ENCODE measurements around the gene IFNA13. TPM values are rescaled to one million over a fixed set of nuclear protein-coding genes. Genes with fewer than 3 reads are reported as not detected.

The IFNA13 gene
- total RNA-seq, 4 donors from 2014 or later, result not detected

DNA sequence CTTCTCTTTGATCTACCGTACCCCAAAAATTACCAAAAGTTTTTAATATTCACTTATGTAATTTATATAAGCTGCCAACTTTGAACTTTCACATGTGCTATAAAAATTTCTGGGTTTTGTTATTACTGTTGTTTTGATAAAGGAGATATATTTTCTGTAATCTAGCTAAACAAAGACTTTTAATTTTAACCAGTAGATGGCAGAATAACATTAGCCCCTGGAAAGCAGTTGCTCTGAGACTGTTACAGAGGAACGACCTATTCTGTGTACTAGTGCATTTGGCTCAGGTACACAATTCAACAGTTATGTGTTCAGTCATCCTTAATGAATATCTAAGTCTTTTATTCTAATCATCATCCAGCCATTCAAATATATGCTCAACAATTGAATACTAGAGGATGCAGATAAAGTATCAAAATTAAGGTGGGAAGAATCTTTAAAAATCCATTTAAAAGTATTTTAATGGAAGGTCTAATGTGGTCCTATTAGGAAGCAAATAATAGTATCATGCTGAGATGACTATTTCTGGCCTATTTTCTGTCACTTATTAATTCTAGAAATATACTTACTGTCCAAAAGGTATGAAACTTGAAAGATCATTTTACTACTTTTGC, 41.2 kb downstream of the IFNA13 start:
- intact Hi-C loops (cut with DNase I), result no loop called here
- Histone ChIP-seq H3K9me3 (no peaks in the 10 kb centered on the region), H3K27ac (replicated peaks in 1 of 4) (no peak overlapping the region), H3K27me3 (no peaks in the 10 kb centered on the region), H3K36me3 (peaks cover 0 to 29% (median 21%) of the 10 kb centered on the region in 4 donors), H3K4me1 (peaks cover 21 to 54% (median 51%) of the 10 kb centered on the region in 4 donors), H3K4me3 (no peak overlapping the region)
- WGBS, result 29% methylated on average over 2 of the region's 2 CpGs
- TF ChIP-seq POLR2A (IDR thresholded peaks at IDR 0.05; ENCODE audit: low read depth) (no peak), EP300 (IDR thresholded peaks at IDR 0.05) (no peak), POLR2AphosphoS5 (IDR thresholded peaks at IDR 0.05) (no peak), CTCF (IDR thresholded peaks at IDR 0.05) (peak; percentile 59 to 70 (median 68))
- DNase-seq (ENCODE audit: extremely low spot score), result no peak

DNA sequence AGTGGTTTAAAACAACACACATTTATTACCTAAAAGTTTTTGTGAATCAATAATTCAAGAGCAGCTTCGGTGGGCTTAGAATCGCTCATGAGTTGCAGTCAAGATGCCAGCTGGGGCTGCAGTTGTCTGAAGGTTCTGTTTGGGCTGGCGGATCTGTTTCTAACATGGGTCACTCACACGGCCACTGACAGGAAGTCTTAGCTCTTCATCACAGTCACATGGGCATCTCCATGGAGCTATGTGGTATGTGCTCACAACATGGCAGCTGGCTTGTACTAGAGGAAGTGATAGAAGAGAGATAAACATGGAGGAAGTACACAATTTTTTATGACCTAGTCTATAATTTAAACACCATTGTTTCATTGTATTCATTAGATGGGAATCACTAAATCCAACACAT, 43.8 kb downstream of the IFNA13 start:
- TF ChIP-seq POLR2A (IDR thresholded peaks at IDR 0.05; ENCODE audit: low read depth) (no peak), POLR2AphosphoS5 (IDR thresholded peaks at IDR 0.05) (no peak)
- Histone ChIP-seq H3K4me1 (peaks cover 4 to 30% (median 26%) of the 10 kb centered on the region in 4 donors), H3K27me3 (no peaks in the 10 kb centered on the region), H3K4me3 (no peak overlapping the region), H3K27ac (replicated peaks in 1 of 4) (no peak overlapping the region), H3K9me3 (no peaks in the 10 kb centered on the region), H3K36me3 (peaks cover 0 to 37% (median 26%) of the 10 kb centered on the region in 4 donors)
- DNase-seq (ENCODE audit: extremely low spot score), result no peak
- intact Hi-C loops (cut with DNase I), result no loop called here
- 82% methylated on average over 4 of the region's 4 CpGs for WGBS

GRCh38 chr9:21322911-21323461, 44.9 kb downstream of the IFNA13 start:
- no peak overlapping the region for H3K4me3 ChIP-seq
- peaks cover 3 to 25% (median 18%) of the 10 kb centered on the region in 4 donors for H3K4me1 ChIP-seq
- intact Hi-C loops (cut with DNase I), result no loop called here
- H3K9me3 ChIP-seq, result no peaks in the 10 kb centered on the region
- no peak for DNase-seq (ENCODE audit: extremely low spot score)
- peaks cover 0 to 37% (median 26%) of the 10 kb centered on the region in 4 donors for H3K36me3 ChIP-seq
- TF ChIP-seq CTCF (IDR thresholded peaks at IDR 0.05), result no peak
- no peak overlapping the region for H3K27ac ChIP-seq (replicated peaks in 1 of 4)
- WGBS, result 86% methylated on average over 5 of the region's 5 CpGs
- H3K27me3 ChIP-seq, result no peaks in the 10 kb centered on the region

- H3K9me3 ChIP-seq, result no peaks in the 10 kb centered on the region
- intact Hi-C loops (cut with DNase I), result no loop called here
- 77% methylated on average over 2 of the region's 2 CpGs for WGBS
- no peak overlapping the region for H3K27ac ChIP-seq (replicated peaks in 1 of 4)
- TF ChIP-seq EP300 (IDR thresholded peaks at IDR 0.05), result no peak
- no peak for TF ChIP-seq CTCF (IDR thresholded peaks at IDR 0.05)
- no peak for TF ChIP-seq POLR2A (IDR thresholded peaks at IDR 0.05; ENCODE audit: low read depth)
- TF ChIP-seq POLR2AphosphoS5 (IDR thresholded peaks at IDR 0.05), result no peak
- peaks cover 0 to 37% (median 26%) of the 10 kb centered on the region in 4 donors for H3K36me3 ChIP-seq
- peaks cover 7 to 27% (median 20%) of the 10 kb centered on the region in 4 donors for H3K4me1 ChIP-seq
- no peak overlapping the region for H3K4me3 ChIP-seq
- no peaks in the 10 kb centered on the region for H3K27me3 ChIP-seq
- no peak for DNase-seq (ENCODE audit: extremely low spot score)
Observed at GRCh38 chr9:21320465-21320864, 47.4 kb downstream of the IFNA13 start.

DNA sequence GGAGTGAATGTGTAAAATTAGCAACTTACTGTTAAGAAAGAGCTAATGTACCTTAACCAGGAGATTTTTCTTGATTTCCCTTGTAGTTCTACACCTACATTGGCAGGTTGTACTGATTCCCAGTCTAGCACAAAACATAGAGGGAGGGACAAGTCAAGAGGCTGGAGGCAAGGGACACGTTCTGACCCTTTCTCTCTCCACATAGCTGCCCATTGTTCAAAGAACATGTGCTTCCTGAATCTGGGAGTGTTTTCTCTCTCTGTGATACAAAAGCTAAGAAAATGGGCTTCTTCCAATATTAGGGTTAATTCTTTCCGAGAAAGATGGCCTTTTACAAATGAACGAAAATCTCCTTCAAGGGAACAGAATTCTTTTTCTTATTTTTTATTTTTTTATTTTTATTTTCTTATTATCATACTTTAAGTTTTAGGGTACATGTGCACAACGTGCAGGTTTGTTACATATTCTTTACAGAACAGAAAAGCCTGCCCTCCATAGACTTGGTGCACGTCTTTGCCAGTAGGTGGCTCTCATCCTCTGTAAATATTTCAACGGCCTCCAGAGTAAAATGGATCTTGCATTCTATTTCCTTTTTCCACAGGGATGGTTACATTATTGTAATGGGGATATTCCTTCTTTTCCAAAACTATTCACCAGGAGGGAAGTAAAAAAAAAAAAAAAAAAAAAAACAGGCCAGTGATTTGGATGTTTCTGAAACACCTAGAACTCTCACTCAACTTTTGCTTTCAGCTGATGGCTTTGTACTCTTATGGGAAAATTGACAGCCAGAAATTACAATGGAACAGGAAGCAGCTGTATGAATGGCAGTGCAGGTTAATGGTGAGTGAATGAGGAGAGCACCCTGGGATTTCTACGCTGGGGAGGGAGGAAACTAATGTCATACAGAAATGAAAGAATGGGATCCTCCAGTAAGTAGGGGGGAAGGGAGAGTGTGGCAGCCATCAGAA, 49.6 kb downstream of the IFNA13 start:
- Histone ChIP-seq H3K4me3 (no peak overlapping the region), H3K36me3 (peaks cover 0 to 23% (median 19%) of the 10 kb centered on the region in 4 donors), H3K4me1 (peaks cover 7 to 26% (median 21%) of the 10 kb centered on the region in 4 donors), H3K27ac (replicated peaks in 1 of 4) (no peak overlapping the region), H3K9me3 (no peaks in the 10 kb centered on the region), H3K27me3 (no peaks in the 10 kb centered on the region)
- TF ChIP-seq CTCF (IDR thresholded peaks at IDR 0.05) (peak; percentile 61 to 68 (median 61)), EP300 (IDR thresholded peaks at IDR 0.05) (no peak)
- DNase-seq (ENCODE audit: extremely low spot score), result no peak
- WGBS, result 19% methylated on average over 7 of the region's 7 CpGs
- intact Hi-C loops (cut with DNase I), result loop anchor here (2.0 to 5.0 kb wide), 3 partner anchors 79 to 469 kb away; no protein-coding TSS in a partner anchor

All from esophagus muscularis mucosa (tissue), 4 donors.